Measurements from ENCODE around the gene GNLY.
"Not testable (repeated sequence)": the region's sequence is repeated elsewhere in the genome, so short reads cannot be mapped to it uniquely, and the experiment has no call there.

The GNLY gene

GRCh38 chr2:85704800-85705679, 10.9 kb downstream of the GNLY start:
- no peak overlapping the region; the same call in 1 of the 2 replicates for H3K4me3 ChIP-seq (ENCODE audit: low read length)
- no peak for TF ChIP-seq ZNF274 (IDR thresholded peaks at IDR 0.05; ENCODE audit: low read depth, low read length)

DNA sequence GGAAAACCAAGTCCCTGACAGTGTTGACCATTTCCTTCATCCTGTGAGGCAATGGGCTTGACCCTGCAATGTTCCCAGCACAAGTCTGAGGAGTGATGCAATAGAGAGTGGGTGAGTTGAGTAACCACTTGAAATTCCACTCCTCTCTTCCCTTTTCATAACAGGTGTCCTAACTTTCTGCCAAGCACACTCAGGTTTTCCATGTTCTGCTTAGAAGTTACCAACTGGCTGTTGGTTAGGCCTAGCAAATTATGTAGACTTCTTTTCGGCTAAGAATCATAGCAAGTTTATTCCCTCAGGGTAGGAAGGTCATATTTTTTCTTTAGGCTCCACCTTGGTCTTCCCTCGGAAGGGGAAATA, 11.5 kb downstream of the GNLY start:
- no peak overlapping the region for H3K4me3 ChIP-seq (ENCODE audit: low read length)
- TF ChIP-seq ZNF274 (IDR thresholded peaks at IDR 0.05; ENCODE audit: low read depth, low read length): no peak

DNA sequence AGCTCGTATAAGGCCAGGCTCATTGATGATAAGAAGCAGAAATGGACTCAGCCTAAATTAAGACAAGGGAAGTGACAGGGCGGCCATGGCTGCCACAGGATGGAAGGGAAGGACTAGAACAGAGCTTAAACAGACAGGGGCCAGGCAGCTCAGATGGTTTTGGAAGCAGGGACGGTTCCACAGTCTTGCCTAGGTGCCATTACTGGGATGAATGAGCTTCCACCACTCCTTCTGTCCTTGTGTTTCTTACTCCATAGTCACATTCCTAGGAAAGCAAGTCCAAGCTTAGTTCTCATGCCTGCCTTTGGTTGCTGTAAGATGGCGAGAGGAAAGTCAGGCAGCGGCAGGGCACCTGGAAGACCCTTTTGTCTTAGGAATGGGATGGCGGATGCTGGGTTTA, 11.9 kb downstream of the GNLY start:
- TF ChIP-seq ZNF274 (IDR thresholded peaks at IDR 0.05; ENCODE audit: low read depth, low read length): no peak

GRCh38 chr2:85706599-85707296, 12.6 kb downstream of the GNLY start:
- H3K4me3 ChIP-seq (ENCODE audit: low read length): no peak overlapping the region
- no peak for TF ChIP-seq ZNF274 (IDR thresholded peaks at IDR 0.05; ENCODE audit: low read depth, low read length)

More for the DNA sequence above, 11.9 kb downstream of the GNLY start:
- no peak overlapping the region for H3K4me3 ChIP-seq (ENCODE audit: low read length)

DNA sequence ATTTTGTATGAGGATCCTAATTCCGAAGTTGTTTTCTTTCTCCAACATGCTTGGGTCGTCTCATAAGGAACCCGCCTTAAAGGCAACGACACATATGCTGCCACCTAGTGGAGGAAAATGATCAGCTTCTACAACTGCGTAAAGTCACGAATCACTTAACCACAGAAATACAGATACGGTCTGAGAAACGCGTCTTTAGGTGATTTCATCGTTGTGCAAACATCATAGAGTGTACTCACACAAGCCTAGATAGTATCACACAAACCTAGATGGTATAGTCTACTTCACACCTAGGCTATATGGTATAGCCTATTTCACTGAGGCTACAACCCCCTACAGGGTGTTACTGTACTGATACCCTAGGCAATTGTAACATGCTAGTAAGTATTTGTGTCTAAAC, 13.1 kb downstream of the GNLY start:
- TF ChIP-seq ZNF274 (IDR thresholded peaks at IDR 0.05; ENCODE audit: low read depth, low read length): no peak
- H3K4me3 ChIP-seq (ENCODE audit: low read length): no peak overlapping the region

GRCh38 chr2:85708641-85709040, 14.5 kb downstream of the GNLY start:
- no peak for TF ChIP-seq ZNF274 (IDR thresholded peaks at IDR 0.05; ENCODE audit: low read depth, low read length)
- H3K4me3 ChIP-seq (ENCODE audit: low read length): no peak overlapping the region

DNA sequence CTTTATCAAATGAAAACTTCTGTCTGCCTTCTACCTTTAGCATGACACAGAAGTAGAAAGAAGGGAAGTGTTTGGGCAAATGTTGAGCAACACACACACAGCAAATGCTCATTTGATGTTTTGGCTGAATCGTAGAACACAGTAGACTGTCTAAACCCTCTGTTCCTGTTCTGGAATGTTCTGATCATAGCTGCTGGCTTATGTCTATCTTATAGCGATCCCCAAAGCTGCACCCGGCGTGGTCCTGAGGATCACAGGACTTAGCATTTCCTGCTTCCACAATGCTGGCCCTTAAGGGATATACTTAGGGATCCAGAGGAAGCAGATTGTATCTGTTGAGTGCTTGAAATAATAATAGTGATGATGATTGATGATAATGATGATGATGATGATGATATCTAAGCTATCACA, 15.2 kb downstream of the GNLY start:
- H3K4me3 ChIP-seq (ENCODE audit: low read length): no peak overlapping the region
- TF ChIP-seq ZNF274 (IDR thresholded peaks at IDR 0.05; ENCODE audit: low read depth, low read length): no peak

DNA sequence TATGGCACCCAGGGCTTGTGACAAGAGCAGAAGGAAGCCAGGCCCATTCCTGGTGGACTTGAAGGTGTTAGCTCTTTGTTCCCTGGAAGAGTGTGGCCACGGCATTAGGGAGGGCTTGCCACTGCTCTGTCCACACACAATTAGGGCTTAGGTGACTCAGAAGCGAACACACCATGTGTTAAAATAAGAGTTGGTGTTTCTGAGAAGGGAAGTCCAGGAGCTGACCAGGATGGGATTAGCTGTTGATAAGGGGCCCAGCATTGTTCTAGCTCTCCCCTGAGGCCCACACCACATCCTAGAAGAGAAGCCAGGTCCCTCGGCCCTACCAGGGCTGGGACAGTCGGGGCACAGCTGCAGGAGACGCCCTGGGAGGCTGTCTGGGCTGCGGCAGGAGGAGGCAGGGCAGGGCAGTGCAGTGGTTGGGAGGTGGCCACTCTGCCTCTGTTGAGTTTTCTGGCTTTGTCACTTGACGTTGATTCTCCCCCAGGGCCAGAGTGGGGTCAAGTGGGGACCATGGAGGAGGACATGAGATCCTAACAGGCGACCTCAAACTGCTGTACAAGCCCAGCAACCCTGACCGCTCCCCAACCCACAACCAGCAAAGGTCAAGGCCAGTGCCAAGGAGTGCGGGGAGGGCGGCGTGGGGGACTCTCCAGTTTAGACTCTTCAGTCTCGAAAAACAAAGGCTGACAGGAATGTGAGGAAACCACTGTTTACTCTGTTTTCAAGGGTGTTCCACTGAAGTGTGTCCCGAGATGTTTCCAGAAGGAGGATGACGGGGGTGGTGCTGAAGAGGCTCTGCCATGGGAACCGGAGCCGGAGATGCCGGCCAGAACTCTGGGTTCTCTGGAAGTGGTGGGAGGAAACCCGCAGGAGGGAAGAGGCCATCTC, 16.8 kb downstream of the GNLY start:
- TF ChIP-seq ZNF274 (IDR thresholded peaks at IDR 0.05; ENCODE audit: low read depth, low read length): no peak
- no peak overlapping the region for H3K4me3 ChIP-seq (ENCODE audit: low read length)

DNA sequence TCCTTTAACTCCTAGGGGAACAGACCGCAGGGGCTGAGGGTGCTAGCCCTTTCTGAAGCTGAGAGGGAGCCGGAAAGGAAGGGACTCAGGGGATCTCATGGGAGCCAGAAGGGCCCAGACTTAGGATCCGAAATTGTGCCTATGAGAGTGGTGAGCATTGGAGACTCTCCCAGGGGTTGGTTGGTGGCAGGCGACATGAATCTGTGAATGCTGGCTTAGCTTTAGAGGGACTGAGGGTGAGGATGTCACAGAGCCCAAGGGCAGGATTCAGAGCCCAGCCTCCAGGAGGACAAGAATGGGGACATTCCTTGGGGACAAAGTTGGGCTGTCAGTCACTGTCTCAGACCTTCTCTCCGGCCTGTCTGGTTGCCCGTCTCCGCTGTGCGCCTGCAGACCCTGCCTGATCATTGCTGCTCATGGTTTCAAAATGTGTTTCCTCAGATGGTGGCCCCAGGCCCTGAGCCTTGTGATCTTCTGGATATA, 17.5 kb downstream of the GNLY start:
- no peak overlapping the region for H3K4me3 ChIP-seq (ENCODE audit: low read length)
- no peak for TF ChIP-seq ZNF274 (IDR thresholded peaks at IDR 0.05; ENCODE audit: low read depth, low read length)

GRCh38 chr2:85712336-85712735, 18.2 kb downstream of the GNLY start:
- TF ChIP-seq ZNF274 (IDR thresholded peaks at IDR 0.05; ENCODE audit: low read depth, low read length): no peak
- no peak overlapping the region for H3K4me3 ChIP-seq (ENCODE audit: low read length)

DNA sequence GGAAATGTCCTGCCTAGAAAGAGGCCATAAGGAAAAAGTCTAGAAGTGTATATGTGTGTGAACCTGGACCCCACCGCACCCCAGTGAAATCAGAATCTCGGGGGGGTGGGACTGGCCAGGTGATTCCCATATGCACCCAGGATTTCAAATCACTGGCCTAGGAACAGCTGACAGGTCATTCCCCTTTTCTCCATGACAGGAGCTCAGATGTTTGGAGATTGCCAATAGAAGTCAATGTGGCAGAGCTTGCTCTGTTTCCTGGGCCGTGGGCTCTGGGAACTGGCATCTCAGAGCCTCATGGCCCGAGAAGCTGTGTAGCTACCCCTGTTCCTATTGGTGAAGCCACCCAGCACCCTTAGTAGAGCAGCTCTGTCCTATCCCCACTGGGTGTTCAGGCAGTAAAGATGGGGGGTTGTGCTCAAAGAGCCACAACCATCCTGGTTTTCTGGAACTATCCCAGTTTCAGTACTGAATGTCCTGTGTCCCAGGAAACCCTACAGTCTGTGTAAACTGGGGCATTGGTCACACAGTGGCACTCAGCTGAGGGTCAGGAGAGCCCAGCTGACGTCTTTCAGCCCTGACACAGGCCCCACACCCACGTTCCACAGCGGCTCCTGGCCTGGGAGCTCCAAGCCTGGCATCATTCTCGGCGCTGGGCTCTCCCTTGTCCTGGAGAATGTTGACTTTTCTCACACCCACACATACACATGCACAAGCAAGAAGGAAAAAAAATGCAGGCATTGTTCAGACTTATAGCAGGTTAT, 18.9 kb downstream of the GNLY start:
- no peak overlapping the region for H3K4me3 ChIP-seq (ENCODE audit: low read length)
- TF ChIP-seq ZNF274 (IDR thresholded peaks at IDR 0.05; ENCODE audit: low read depth, low read length): no peak

DNA sequence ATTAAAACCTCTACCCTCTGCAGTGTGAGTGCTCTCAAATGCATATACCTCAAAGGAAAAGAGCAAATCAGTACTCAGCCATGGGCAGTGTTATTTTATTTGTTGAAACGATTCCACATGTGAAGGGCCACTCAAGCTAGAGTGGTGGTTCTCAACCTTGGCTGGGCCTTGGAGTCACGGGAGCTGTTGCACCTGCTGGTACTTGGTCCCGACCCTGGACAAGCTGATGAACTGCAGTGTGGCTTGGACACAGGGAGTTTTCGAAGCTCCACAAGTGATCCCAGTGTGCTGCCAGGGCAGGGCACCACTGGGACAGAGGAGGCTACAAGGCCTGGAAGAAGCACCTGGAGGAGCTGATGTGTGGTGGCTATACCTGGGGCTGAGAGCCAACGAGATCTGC, 19.7 kb downstream of the GNLY start:
- no peak overlapping the region for H3K4me3 ChIP-seq (ENCODE audit: low read length)
- TF ChIP-seq ZNF274 (IDR thresholded peaks at IDR 0.05; ENCODE audit: low read depth, low read length): no peak

DNA sequence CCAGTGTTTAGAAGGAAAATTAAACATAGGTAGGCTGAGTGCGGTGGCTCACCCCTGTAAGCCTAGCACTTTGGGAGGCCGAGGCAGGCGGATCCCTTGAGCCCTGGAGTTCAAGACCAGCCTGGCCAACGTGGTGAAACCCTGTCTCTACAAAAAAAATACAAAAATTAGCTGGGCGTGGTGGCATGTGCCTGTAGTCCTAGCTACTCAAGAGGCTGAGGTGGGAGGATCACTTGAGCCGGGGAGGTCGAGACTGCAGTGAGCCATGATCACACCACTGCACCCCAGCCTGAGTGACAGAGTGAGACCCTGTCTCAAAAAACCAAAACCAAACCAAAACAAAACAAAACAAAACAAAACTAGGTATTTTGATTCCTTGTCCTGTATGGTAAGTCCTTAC, 20.3 kb downstream of the GNLY start:
- not testable (repeated sequence) for H3K4me3 ChIP-seq (ENCODE audit: low read length)

DNA sequence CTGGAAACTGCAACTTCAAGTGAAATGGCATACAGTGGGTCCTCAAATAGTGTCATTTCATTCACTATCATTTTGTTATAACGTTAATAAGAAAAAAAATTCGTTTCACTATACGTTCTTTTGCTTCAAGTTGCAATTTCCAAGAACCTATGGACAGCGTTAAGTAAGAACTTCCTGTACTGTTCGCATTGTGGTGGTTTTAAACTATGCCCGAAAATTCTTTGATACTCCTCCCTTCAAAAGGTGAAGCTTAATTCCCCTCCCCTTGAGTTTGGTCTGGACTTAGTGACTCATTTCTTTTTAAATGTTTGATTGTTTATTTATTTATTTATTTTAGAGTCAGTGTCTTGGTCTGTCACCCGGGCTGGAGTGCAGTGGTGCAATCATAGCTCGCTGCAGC, 20.7 kb downstream of the GNLY start:
- TF ChIP-seq ZNF274 (IDR thresholded peaks at IDR 0.05; ENCODE audit: low read depth, low read length): no peak
- H3K4me3 ChIP-seq (ENCODE audit: low read length): no peak overlapping the region

Measured in GM08714 (cell line).